Transverse colon (tissue), 4 donors: Measurements from ENCODE around the gene ERC2. TPM values are rescaled to one million over a fixed set of nuclear protein-coding genes. Genes with fewer than 3 reads are reported as not detected.

Experiments
- DNase-seq: peaks from one replicate; pipeline ENCODE4 v3.0.0-alpha.2; 2019
- H3K27ac ChIP-seq, 4 donors: fragments of 200-600 bp; sonication (generic); 2 replicates each; pipeline ENCODE4 v1.5.1; 2016 to 2018; ENCODE audit warnings: inconsistent platforms in 4 of 4
- H3K27me3 ChIP-seq: fragments of 200-600 bp; sonication (generic); 2 replicates; pipeline ENCODE4 v1.5.1; 2017; ENCODE audit warnings: inconsistent platforms
- H3K36me3 ChIP-seq, 4 donors: fragments of 200-600 bp; sonication (generic); 2 replicates each; pipeline ENCODE4 v1.5.1; 2017 to 2019; ENCODE audit warnings: inconsistent platforms in 4 of 4
- H3K4me1 ChIP-seq, 4 donors: fragments of 200-600 bp; sonication (generic); 2 replicates each; pipeline ENCODE4 v1.5.1; 2017 to 2020; ENCODE audit warnings: inconsistent platforms in 4 of 4
- H3K4me3 ChIP-seq, 4 donors: fragments of 200-600 bp; sonication (generic); 1 replicate in 1 of 4; 2 replicates in 3 of 4; pipeline versions ENCODE4 v1.5.1 to v1.6.1; 2017 to 2019; ENCODE audit warnings: inconsistent platforms in 4 of 4
- H3K9me3 ChIP-seq, 2 donors: fragments of 200-600 bp; sonication (generic); 2 replicates each; pipeline ENCODE4 v1.5.1; 2017 to 2019; ENCODE audit warnings: inconsistent platforms in 2 of 2
- CTCF ChIP-seq, 5 experiments: fragments of 200-600 bp in 3 of 5; fragments of 450-650 bp in 2 of 5; sonication (generic) in 3 of 5; IDR thresholded peaks; 1 replicate in 2 of 5; 2 replicates in 3 of 5; pipeline ENCODE4 v1.5.1; 2016 to 2017; ENCODE audit warnings: antibody characterized with exemption in 5 of 5, inconsistent platforms in 3 of 5, mild to moderate bottlenecking in 2 of 5, moderate library complexity in 1 of 5
- EP300 ChIP-seq: sonication (generic); formaldehyde crosslinking; IDR thresholded peaks from one replicate; pipeline ENCODE4 v1.6.1; 2017; ENCODE audit warnings: antibody characterized with exemption, low read depth
- POLR2A ChIP-seq: fragments of 450-650 bp; IDR thresholded peaks from one replicate; pipeline ENCODE4 v1.6.1; 2016; ENCODE audit warnings: antibody characterized with exemption, mild to moderate bottlenecking, moderate library complexity
- POLR2AphosphoS5 ChIP-seq, 3 donors: sonication (generic); formaldehyde crosslinking; IDR thresholded peaks; one replicate each; pipeline ENCODE4 v1.6.1; 2016; ENCODE audit warnings: antibody characterized with exemption in 3 of 3
- WGBS, 2 donors: methylation state at CpG; one replicate each; pipeline ENCODE4 v1.1.5; 2018; ENCODE audit warnings: low coverage in 1 of 2; 5-methylcytosine and 5-hydroxymethylcytosine counted together
- in situ Hi-C, 4 donors: fragments of 200-750 bp; cut with MboI; loops; one replicate each; pipeline versions ENCODE4 v1.15.0 to v1.15.1; 2017; ENCODE audit warnings: low sequenced_read_pairs in 3 of 4, low pct_ligation_motif_present in 1 of 4, low pct_unique_long_range_greater_than_20kb in 1 of 4
- intact Hi-C: fragments of 100-400 bp; cut with DNase I; formaldehyde crosslinking; loops from one replicate; pipeline ENCODE4 v1.15.1; 2023; ENCODE audit warnings: low total_unique reads
- total RNA-seq, 4 donors: library from RNA; depleted of rRNA; stranded (reverse); fragments of >200 nt; gene quantifications; one replicate each; pipeline ENCODE4 v1.1.0, GENCODE V29; 2016

Gene ERC2
- total RNA-seq, 4 donors from 2014 or later: 0.41 to 1.3 TPM; not detected in 2

- Histone ChIP-seq H3K36me3 (no peaks in the 10 kb centered on the region), H3K9me3 (no peaks in the 10 kb centered on the region), H3K4me1 (no peaks in the 10 kb centered on the region), H3K4me3 (no peak overlapping the region), H3K27me3 (no peaks in the 10 kb centered on the region), H3K27ac (no peak overlapping the region)
- no peak for TF ChIP-seq EP300
- TF ChIP-seq POLR2A: no peak
- no peak for TF ChIP-seq POLR2AphosphoS5 (IDR thresholded peaks at IDR 0.05)
- TF ChIP-seq CTCF (IDR thresholded peaks at IDR 0.05): no peak
- in situ Hi-C loops (no loop called here), intact Hi-C loops (no loop called here)
- no peak for DNase-seq
These were observed 412.3 kb downstream of the ERC2 start for GRCh38 chr3:56055951-56056350.

- no peaks in the 10 kb centered on the region for H3K4me1 ChIP-seq
- H3K9me3 ChIP-seq: no peaks in the 10 kb centered on the region
- WGBS, 2 donors: 29 to 54% methylated on average over 3 to 4 of the region's 4 CpGs
- H3K36me3 ChIP-seq: no peaks in the 10 kb centered on the region
- no peak for DNase-seq
- TF ChIP-seq POLR2A (no peak), CTCF (IDR thresholded peaks at IDR 0.05) (no peak), EP300 (no peak), POLR2AphosphoS5 (IDR thresholded peaks at IDR 0.05) (no peak)
- H3K27ac ChIP-seq: no peak overlapping the region
- no peak overlapping the region for H3K4me3 ChIP-seq
- intact Hi-C loops (no loop called here), in situ Hi-C loops (no loop called here)
- no peaks in the 10 kb centered on the region for H3K27me3 ChIP-seq
These were observed 412.7 kb downstream of the ERC2 start for GRCh38 chr3:56055546-56055945.

- intact Hi-C loops (no loop called here), in situ Hi-C loops (no loop called here)
- no peak for DNase-seq
- H3K27ac ChIP-seq: no peak overlapping the region
- no peak overlapping the region for H3K4me3 ChIP-seq
- 84 to 92% methylated on average over 6 to 10 of the region's 10 CpGs for WGBS, 2 donors
- no peaks in the 10 kb centered on the region for H3K9me3 ChIP-seq
- no peaks in the 10 kb centered on the region for H3K36me3 ChIP-seq
- no peaks in the 10 kb centered on the region for H3K4me1 ChIP-seq
- TF ChIP-seq POLR2AphosphoS5 (IDR thresholded peaks at IDR 0.05) (no peak), EP300 (no peak), POLR2A (no peak), CTCF (IDR thresholded peaks at IDR 0.05) (no peak)
- no peaks in the 10 kb centered on the region for H3K27me3 ChIP-seq
These were observed 413.4 kb downstream of the ERC2 start for GRCh38 chr3:56054844-56055243.

- TF ChIP-seq EP300: no peak
- TF ChIP-seq POLR2A: no peak
- TF ChIP-seq CTCF (IDR thresholded peaks at IDR 0.05): no peak
- no peak for TF ChIP-seq POLR2AphosphoS5 (IDR thresholded peaks at IDR 0.05)
- no peaks in the 10 kb centered on the region for H3K9me3 ChIP-seq
- H3K4me1 ChIP-seq: no peaks in the 10 kb centered on the region
- H3K4me3 ChIP-seq: no peak overlapping the region
- no peak overlapping the region for H3K27ac ChIP-seq
- no peaks in the 10 kb centered on the region for H3K36me3 ChIP-seq
- WGBS, 2 donors: 25 to 50% methylated on average over 2 to 3 of the region's 3 CpGs
- intact Hi-C loops: no loop called here
- H3K27me3 ChIP-seq: no peaks in the 10 kb centered on the region
- no peak for DNase-seq
- in situ Hi-C loops: no loop called here
These were observed 414.5 kb downstream of the ERC2 start for GRCh38 chr3:56053727-56054126.
